HL-60 (cell line): ENCODE measurements around the gene SLC35B2.

Experiments used
- CTCF ChIP-seq: IDR thresholded peaks from one replicate; pipeline ENCODE4 v1.5.1; 2011; ENCODE audit warnings: low read length, control low read depth, inconsistent platforms; ENCODE audit not compliant: insufficient read depth
- POLR2AphosphoS5 ChIP-seq: IDR thresholded peaks from 2 replicates; pipeline ENCODE4 v1.6.1; 2012; ENCODE audit warnings: low read depth
- REST ChIP-seq: IDR thresholded peaks from 2 replicates; pipeline ENCODE4 v1.6.1; 2012; ENCODE audit warnings: low read depth; ENCODE audit not compliant: insufficient replicate concordance

- TF ChIP-seq CTCF (no peak), REST (peak; percentile 59), POLR2AphosphoS5 (no peak)
Measured at GRCh38 chr6:44284121-44284520, 26.8 kb upstream of the SLC35B2 start.
